ENCODE results near the gene IQGAP2. TPM values are rescaled to one million over a fixed set of nuclear protein-coding genes. Genes with fewer than 3 reads are reported as not detected.
A peak's percentile ranks its signal among the peaks of the same experiment; 100 is the strongest.

The IQGAP2 gene
- total RNA-seq, 1 donor from 2014 or later = 43.5 TPM

DNA sequence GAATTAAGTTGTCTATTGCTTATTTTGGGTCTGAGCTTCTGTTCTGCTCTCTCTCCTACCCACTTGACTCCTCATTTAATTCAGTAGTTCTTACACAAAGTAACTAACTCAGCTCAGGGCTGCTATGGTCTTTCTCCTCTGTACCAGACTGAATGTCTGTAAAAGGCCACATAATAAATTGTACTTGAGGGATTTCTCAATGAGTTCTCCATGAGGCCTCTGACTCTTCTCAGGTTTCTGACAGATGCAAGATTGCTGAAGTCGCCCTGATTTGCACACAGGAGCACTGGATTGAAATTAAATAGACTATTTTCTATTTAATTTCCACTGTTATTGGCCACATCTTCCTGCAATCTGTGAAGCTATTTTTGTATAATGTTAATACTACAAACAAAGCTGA, 2.9 kb downstream of the IQGAP2 start:
- Mint-ChIP-seq H3K4me1 (ENCODE audit: low read depth) (peaks cover 82% of the 10 kb centered on the region), H3K27ac (peak overlapping the region; percentile 61), H3K27me3 (ENCODE audit: insufficient read depth) (no peaks in the 10 kb centered on the region), H3K9me3 (no peaks in the 10 kb centered on the region), H3K4me3 (peak overlapping the region; percentile 98), H3K36me3 (ENCODE audit: low read depth) (peaks cover 23% of the 10 kb centered on the region)
- intact Hi-C loops (cut with micrococcal nuclease) = loop anchor here (10.0 kb wide), 1 partner anchor 1071 kb away; the partner anchor contains the start of gene HMGCR
- no peak for DNase-seq (ENCODE audit: low spot score)

DNA sequence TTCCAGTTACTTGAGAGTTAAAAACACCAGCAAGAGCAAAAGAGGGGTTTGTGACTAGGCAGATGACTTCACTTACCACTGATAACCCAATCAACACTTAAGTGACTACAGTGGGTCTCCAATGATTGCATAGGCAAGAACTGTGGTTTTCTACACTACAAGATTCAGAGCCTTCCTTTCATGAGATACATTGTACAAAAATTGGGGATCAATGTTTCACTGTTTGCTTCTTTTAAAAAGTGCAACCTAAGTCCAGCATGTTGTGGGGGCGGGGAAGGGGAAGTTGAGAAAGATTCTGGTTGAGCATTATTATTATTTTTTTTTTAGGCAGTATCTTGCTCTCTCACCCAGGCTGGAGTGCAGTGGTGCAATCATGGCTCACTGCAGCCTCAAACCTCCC, 3.6 kb downstream of the IQGAP2 start:
- Mint-ChIP-seq H3K4me3 (no peak overlapping the region), H3K27me3 (ENCODE audit: insufficient read depth) (no peaks in the 10 kb centered on the region), H3K36me3 (ENCODE audit: low read depth) (peaks cover 23% of the 10 kb centered on the region), H3K4me1 (ENCODE audit: low read depth) (peaks cover 75% of the 10 kb centered on the region), H3K9me3 (no peaks in the 10 kb centered on the region), H3K27ac (peak overlapping the region; percentile 61)
- no peak for DNase-seq (ENCODE audit: low spot score)
- intact Hi-C loops (cut with micrococcal nuclease) = loop anchor here (10.0 kb wide), 1 partner anchor 1072 kb away; the partner anchor contains the start of gene HMGCR

DNA sequence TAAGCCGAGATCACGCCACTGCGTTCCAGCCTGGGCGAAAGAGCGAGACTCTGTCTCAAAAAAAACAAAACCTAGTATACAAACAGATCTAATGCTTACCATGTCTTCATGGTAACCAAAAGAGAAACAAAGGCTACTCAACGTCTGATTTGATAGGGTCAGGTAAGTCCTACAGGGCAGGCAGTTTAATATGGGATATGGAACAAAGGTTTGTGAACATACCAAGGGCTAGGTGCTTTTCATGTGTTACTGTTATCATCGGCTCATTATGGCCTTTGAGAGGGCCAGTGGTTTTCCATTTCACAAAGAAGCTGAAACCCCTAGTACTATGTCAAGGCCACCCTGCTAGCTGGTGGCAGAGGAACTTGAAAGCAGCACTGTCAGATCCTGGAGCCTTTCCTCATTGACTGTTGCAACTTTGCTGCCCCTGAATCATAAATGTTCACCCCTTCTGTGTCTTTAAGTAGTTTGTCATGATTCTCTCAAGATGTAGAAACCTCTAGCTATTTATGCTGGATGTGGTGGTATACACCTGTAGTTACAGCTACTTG, 5.1 kb downstream of the IQGAP2 start:
- H3K27me3 Mint-ChIP-seq (ENCODE audit: insufficient read depth) = no peaks in the 10 kb centered on the region
- peaks cover 63% of the 10 kb centered on the region for H3K4me1 Mint-ChIP-seq (ENCODE audit: low read depth)
- H3K9me3 Mint-ChIP-seq = no peaks in the 10 kb centered on the region
- intact Hi-C loops (cut with micrococcal nuclease) = loop anchor here (10.0 kb wide), 1 partner anchor 1073 kb away; the partner anchor contains the start of gene HMGCR
- peaks cover 27% of the 10 kb centered on the region for H3K36me3 Mint-ChIP-seq (ENCODE audit: low read depth)
- no peak for DNase-seq (ENCODE audit: low spot score)
- no peak overlapping the region for H3K4me3 Mint-ChIP-seq
- H3K27ac Mint-ChIP-seq = no peak overlapping the region

DNA sequence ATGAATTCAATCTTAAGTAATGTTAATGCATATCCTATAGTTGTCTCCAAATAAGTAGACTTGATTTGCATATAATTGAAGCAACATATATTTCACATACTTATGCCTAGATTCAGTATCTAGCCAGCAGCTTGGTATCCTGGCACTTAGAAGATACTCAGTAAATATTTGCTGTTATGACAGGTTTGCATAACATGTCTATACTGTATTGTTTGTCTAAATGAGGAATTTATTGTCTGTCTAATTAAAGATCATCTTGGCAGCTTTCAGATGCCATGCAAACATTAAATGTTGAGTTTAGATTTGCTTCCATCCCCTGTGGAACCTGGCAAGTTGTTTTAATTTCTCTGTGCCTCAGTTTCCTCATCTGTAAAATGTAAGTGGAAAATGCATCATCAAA, 9.4 kb downstream of the IQGAP2 start:
- Mint-ChIP-seq H3K4me3 (no peak overlapping the region), H3K9me3 (no peaks in the 10 kb centered on the region), H3K27ac (no peak overlapping the region), H3K27me3 (ENCODE audit: insufficient read depth) (no peaks in the 10 kb centered on the region), H3K4me1 (ENCODE audit: low read depth) (peaks cover 50% of the 10 kb centered on the region), H3K36me3 (ENCODE audit: low read depth) (peaks cover 20% of the 10 kb centered on the region)
- DNase-seq (ENCODE audit: low spot score) = no peak
- intact Hi-C loops (cut with micrococcal nuclease) = no loop called here

DNA sequence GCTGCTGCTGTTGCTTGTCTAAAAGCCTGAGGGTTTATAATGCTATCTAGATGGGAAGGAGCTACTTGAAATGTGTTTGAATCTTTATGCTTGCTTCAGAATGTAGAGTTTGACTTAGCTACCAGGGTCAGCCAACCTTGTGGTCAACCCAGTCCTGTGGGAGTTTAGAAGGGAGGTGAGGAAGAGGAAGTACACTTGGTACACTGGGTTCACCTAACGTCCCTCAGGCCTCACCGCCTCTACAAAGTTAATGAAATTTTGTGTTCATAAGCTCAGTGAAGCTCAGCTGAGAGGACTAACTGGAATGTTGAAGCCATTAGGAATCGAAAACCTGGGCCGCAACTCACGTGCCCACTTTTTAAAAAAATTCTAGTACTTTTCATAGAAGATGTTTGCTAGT, 10.7 kb downstream of the IQGAP2 start:
- intact Hi-C loops (cut with micrococcal nuclease) = no loop called here
- Mint-ChIP-seq H3K9me3 (no peaks in the 10 kb centered on the region), H3K4me1 (ENCODE audit: low read depth) (peaks cover 42% of the 10 kb centered on the region), H3K27me3 (ENCODE audit: insufficient read depth) (no peaks in the 10 kb centered on the region), H3K36me3 (ENCODE audit: low read depth) (peaks cover 15% of the 10 kb centered on the region), H3K4me3 (no peak overlapping the region), H3K27ac (no peak overlapping the region)
- no peak for DNase-seq (ENCODE audit: low spot score)

DNA sequence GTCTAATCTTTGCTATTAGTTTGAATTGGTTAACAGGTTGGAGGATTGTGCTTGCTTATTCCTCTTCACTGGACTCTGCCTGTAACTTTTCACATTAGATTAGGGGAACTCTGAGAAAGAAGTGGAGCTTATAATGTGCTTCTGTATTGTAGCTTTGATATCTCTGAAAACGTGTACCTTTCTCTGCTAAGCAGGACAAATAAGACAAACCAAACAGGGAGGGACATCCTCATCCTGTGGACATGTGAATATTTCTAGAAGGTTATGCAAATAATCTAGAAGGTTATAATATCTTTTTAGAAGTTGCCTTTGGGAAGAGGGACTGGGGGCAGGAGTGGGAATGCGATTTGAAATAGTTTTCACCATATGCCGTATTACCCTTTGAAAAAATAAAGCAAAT, 11.7 kb downstream of the IQGAP2 start:
- Mint-ChIP-seq H3K9me3 (no peaks in the 10 kb centered on the region), H3K27me3 (ENCODE audit: insufficient read depth) (no peaks in the 10 kb centered on the region), H3K4me1 (ENCODE audit: low read depth) (peaks cover 35% of the 10 kb centered on the region), H3K27ac (no peak overlapping the region), H3K36me3 (ENCODE audit: low read depth) (peaks cover 15% of the 10 kb centered on the region), H3K4me3 (no peak overlapping the region)
- intact Hi-C loops (cut with micrococcal nuclease) = loop anchor here (5.0 kb wide), 1 partner anchor 43 kb away; no protein-coding TSS in a partner anchor
- no peak for DNase-seq (ENCODE audit: low spot score)

DNA sequence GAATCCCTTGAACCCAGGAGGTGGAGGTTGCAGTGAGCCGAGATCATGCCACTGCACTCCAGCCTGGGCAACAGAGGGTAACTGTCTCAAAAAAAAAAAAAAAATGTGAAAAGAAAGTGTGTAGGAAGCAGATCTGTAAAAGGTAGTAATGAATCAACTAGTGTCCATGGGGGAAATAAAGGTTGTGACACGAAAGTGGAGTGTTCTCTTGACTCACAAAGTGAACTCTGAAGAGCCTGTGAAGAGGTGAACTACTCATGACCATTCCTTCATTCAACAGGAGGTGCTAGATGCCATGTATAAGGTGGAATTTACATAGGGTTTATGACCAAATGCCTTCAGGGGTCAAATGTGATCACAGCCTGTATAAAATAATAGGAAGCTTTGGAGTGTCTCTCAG, 12.8 kb downstream of the IQGAP2 start:
- Mint-ChIP-seq H3K27me3 (ENCODE audit: insufficient read depth) (no peaks in the 10 kb centered on the region), H3K4me3 (no peak overlapping the region), H3K27ac (peak overlapping the region; percentile 29), H3K4me1 (ENCODE audit: low read depth) (peaks cover 26% of the 10 kb centered on the region), H3K9me3 (no peaks in the 10 kb centered on the region), H3K36me3 (ENCODE audit: low read depth) (peaks cover 17% of the 10 kb centered on the region)
- intact Hi-C loops (cut with micrococcal nuclease) = loop anchor here (5.0 kb wide), 1 partner anchor 41 kb away; no protein-coding TSS in a partner anchor
- DNase-seq (ENCODE audit: low spot score) = no peak

DNA sequence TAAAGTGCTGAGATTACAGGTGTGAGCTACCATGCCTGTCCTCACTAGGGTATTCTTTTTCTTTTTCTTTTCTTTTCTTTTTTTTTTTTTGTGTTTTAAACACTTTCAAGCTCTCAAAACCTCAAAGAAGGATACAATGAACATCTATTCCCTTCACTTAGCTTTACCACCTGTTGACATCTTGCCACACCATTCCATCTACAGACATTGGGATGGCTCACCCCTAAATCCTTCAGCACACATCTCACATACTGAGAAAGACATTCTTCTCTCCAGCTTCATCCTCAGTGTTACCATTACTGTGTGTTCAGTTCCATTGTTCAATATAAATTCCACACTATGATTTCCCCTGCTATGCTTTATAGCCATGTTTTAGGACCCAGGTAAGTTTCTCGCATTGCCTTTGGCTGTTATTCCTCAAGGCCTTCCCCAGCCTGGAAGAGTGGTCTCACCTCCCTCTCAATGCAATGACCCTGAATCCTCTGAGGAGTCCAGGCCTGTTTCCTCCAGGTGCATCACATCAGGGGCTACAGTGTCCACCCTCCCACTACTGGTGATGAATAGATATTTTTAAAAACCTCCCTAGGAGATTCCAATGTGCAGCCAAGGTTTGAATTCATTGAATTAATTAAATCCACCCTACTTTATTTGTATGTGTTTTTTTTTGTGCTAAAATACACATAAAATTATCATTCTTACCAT, 16.7 kb downstream of the IQGAP2 start:
- H3K9me3 Mint-ChIP-seq = no peaks in the 10 kb centered on the region
- H3K27me3 Mint-ChIP-seq (ENCODE audit: insufficient read depth) = no peaks in the 10 kb centered on the region
- no peak for DNase-seq (ENCODE audit: low spot score)
- H3K4me3 Mint-ChIP-seq = no peak overlapping the region
- intact Hi-C loops (cut with micrococcal nuclease) = loop anchor here (5.0 kb wide), 1 partner anchor 38 kb away; no protein-coding TSS in a partner anchor
- peaks cover 15% of the 10 kb centered on the region for H3K36me3 Mint-ChIP-seq (ENCODE audit: low read depth)
- H3K4me1 Mint-ChIP-seq (ENCODE audit: low read depth) = peaks cover 26% of the 10 kb centered on the region
- H3K27ac Mint-ChIP-seq = no peak overlapping the region

DNA sequence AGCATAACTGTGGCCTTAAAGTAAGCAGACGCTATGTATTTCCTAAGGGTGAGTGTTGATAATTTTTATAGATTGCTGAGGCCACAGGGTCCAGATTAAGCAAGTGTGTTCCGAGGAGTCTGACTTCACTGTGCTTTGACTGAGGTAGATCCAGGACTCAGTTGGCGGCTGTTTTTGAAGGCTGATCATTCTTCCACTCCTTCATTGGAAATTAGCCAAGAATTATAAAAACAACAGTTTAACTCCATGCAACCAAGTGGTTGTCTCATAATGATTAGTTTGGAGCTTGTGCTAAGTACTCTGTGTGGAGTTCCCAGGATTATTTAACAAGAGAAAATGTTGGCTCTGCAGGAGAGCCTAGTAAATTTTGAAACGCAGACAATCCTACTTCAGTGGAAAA, 19.1 kb downstream of the IQGAP2 start:
- Mint-ChIP-seq H3K27me3 (ENCODE audit: insufficient read depth) (no peaks in the 10 kb centered on the region), H3K36me3 (ENCODE audit: low read depth) (peaks cover 18% of the 10 kb centered on the region), H3K9me3 (no peaks in the 10 kb centered on the region), H3K4me1 (ENCODE audit: low read depth) (peaks cover 16% of the 10 kb centered on the region), H3K27ac (no peak overlapping the region), H3K4me3 (no peak overlapping the region)
- intact Hi-C loops (cut with micrococcal nuclease) = no loop called here
- no peak for DNase-seq (ENCODE audit: low spot score)

DNA sequence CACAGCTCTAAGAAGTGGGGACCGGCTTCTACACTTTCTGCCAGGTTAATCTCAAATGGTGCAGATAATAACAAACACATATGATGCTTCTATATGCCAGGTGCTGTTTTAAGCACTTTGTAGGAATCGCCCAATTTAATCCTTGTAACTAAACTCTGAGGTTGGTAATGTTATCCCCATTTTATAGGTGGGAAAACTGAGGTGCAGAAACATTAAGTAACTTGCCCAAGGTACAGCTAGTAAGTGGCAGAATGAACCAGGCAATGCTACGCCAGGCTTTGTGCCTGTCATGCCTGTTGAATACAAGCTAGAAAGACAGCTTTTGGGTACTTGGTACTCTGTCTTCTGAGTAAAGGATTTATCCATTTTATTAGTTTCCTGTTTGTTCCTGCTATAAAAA, 19.7 kb downstream of the IQGAP2 start:
- no peak overlapping the region for H3K4me3 Mint-ChIP-seq
- no peaks in the 10 kb centered on the region for H3K27me3 Mint-ChIP-seq (ENCODE audit: insufficient read depth)
- no peaks in the 10 kb centered on the region for H3K9me3 Mint-ChIP-seq
- H3K27ac Mint-ChIP-seq = no peak overlapping the region
- H3K36me3 Mint-ChIP-seq (ENCODE audit: low read depth) = peaks cover 19% of the 10 kb centered on the region
- peaks cover 16% of the 10 kb centered on the region for H3K4me1 Mint-ChIP-seq (ENCODE audit: low read depth)
- no peak for DNase-seq (ENCODE audit: low spot score)
- intact Hi-C loops (cut with micrococcal nuclease) = no loop called here

DNA sequence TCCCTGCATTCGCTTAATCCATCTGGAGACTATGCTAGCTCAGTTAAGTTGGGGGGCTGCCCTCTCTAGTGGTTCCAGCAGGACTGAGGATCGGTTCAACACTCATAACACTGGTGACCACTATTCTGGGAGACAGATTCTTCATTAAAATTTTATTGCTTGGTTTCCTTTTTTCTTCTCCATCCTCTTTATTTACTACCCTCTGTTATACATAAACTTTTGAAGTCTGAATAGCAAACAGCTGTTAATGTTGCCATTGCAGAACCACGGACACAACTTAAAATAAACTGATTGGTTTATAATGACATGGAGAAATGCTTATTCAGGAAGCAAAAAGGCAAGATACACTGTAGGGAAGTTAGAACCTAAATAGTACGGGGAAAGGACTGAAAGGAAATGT, 22.1 kb downstream of the IQGAP2 start:
- Mint-ChIP-seq H3K9me3 (no peaks in the 10 kb centered on the region), H3K27me3 (ENCODE audit: insufficient read depth) (no peaks in the 10 kb centered on the region), H3K4me3 (no peak overlapping the region), H3K36me3 (ENCODE audit: low read depth) (peaks cover 18% of the 10 kb centered on the region), H3K27ac (no peak overlapping the region), H3K4me1 (ENCODE audit: low read depth) (peaks cover 11% of the 10 kb centered on the region)
- intact Hi-C loops (cut with micrococcal nuclease) = no loop called here
- no peak for DNase-seq (ENCODE audit: low spot score)

DNA sequence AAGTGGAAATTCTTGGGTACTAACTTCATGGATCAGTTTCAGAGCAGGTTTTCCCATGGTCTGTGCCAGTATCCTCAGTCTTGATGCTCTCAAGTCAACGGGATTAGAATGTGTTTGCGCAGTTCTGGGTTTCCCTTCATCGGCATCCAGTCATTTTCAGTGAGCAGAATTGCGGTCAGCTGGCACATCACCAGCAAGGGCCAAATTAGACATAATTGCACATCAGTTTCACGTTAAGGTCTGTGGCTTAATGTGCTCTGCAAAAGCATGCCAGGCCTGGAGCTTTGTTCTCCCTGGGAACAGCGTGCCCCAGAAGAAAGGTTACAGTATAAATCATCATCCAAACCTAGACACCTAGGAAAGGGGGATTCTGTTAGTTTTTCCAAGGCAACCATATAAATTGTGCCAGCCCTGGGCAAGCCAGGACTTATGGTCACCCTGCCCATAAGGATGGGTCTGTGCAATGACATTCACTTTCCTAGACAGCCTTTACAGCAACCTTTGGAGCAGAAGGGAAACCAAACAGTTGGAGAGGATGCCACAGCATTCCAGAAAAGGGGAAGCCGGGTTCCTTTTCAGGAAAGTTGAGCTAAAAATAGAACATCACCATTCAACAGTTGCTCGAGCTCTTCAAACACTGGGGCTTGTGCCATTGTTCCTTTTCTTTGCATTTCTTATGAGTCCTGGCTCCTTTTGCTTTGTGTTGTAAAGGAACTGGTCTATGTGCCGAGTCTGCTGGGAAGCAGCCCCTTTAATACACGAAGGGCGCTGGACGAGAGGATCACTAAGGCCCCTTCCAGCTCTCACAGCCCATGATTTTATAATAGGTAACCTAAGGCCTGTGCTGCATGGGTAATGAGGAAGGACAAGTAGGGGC, 23.1 kb downstream of the IQGAP2 start:
- no peak overlapping the region for H3K4me3 Mint-ChIP-seq
- no peaks in the 10 kb centered on the region for H3K27me3 Mint-ChIP-seq (ENCODE audit: insufficient read depth)
- H3K36me3 Mint-ChIP-seq (ENCODE audit: low read depth) = peaks cover 15% of the 10 kb centered on the region
- H3K27ac Mint-ChIP-seq = no peak overlapping the region
- intact Hi-C loops (cut with micrococcal nuclease) = no loop called here
- peaks cover 11% of the 10 kb centered on the region for H3K4me1 Mint-ChIP-seq (ENCODE audit: low read depth)
- no peak for DNase-seq (ENCODE audit: low spot score)
- no peaks in the 10 kb centered on the region for H3K9me3 Mint-ChIP-seq

All from activated T-helper 1 cell treated with anti-CD3 and anti-CD28 coated beads, Interleukin-12 subunit alpha, Interleukin-12 subunit beta, Interleukin-2, Interleukin-4 antibody, amounts not matched to agents 30 ng/mL and 10 ng/mL and 1 ng/mL, durations not matched to agents 14 hours and 24 hours and 36 hours (primary cell).